A549 (cell line): ENCODE data around the gene TYRP1. TPM values are rescaled to one million over a fixed set of nuclear protein-coding genes. Genes with fewer than 3 reads are reported as not detected.

Experiments
- ATAC-seq, 2 experiments: fragments of 200-7000 bp in 1 of 2; fragments of >200 bp in 1 of 2; cut with Nextera tagmentation in 1 of 2; cut with Tn5 transposase in 1 of 2; 3 replicates each; pipeline versions ENCODE4 v1.8.0 to v1.9.1; 2018 to 2020; ENCODE audit warnings: mild to moderate bottlenecking in 1 of 2, moderate library complexity in 1 of 2
- CTCF ChIA-PET: fragments of 300-600 bp; sonication (Branson Sonifier 250); formaldehyde crosslinking; extraction: SDS; loops from one replicate; lab custom pipeline; 2021; ENCODE audit warnings: antibody characterized with exemption, inconsistent platforms; lab: Yijun Ruan, JAX
- POLR2A ChIA-PET: fragments of 350-600 bp; formaldehyde crosslinking; extraction: SDS; loops from one replicate; lab custom pipeline; 2021; ENCODE audit warnings: antibody characterized with exemption, inconsistent platforms; lab: Yijun Ruan, JAX
- DNase-seq, 2 experiments: peaks; one replicate each; pipeline versions ENCODE4 v3.0.0 to v3.0.0-alpha.2; 2011 to 2016; ENCODE audit warnings: low read depth in 1 of 2, low spot score in 1 of 2
- FAIRE-seq: peaks from 2 replicates; lab custom pipeline; 2011; peaks lifted over from hg19 to GRCh38; lab: Jason Lieb, UNC
- H3K27ac ChIP-seq, 2 experiments: fragments of >200 bp; sonication (Bioruptor Twin); formaldehyde crosslinking; 3 replicates each; pipeline ENCODE4 v1.5.1; 2016 to 2017
- H3K4me1 ChIP-seq: fragments of >200 bp; sonication (Bioruptor Twin); formaldehyde crosslinking; 3 replicates; pipeline ENCODE4 v1.6.1; 2016
- H3K4me2 ChIP-seq: fragments of >200 bp; sonication (Bioruptor Twin); formaldehyde crosslinking; 3 replicates; pipeline ENCODE4 v1.6.1; 2016
- H3K4me3 ChIP-seq: fragments of >200 bp; sonication (Bioruptor Twin); formaldehyde crosslinking; 3 replicates; pipeline ENCODE4 v1.5.1; 2016
- H3K9me3 ChIP-seq: fragments of >200 bp; sonication (Bioruptor Twin); formaldehyde crosslinking; 3 replicates; pipeline ENCODE4 v1.6.1; 2016
- CEBPB ChIP-seq, 2 experiments: fragments of >200 bp in 1 of 2; sonication (Bioruptor Twin) in 1 of 2; formaldehyde crosslinking in 1 of 2; IDR thresholded peaks; 2 replicates each; pipeline ENCODE4 v1.6.1; 2012 to 2016
- E2F6 ChIP-seq: IDR thresholded peaks from 2 replicates; pipeline ENCODE4 v1.6.1; 2012; ENCODE audit warnings: low read depth, borderline replicate concordance
- ESRRA ChIP-seq: fragments of 150-350 bp; IDR thresholded peaks from 2 replicates; pipeline ENCODE4 v1.6.1; 2014; ENCODE audit warnings: mild to moderate bottlenecking, low read length, borderline replicate concordance
- FOSL2 ChIP-seq, 2 experiments: fragments of 450-650 bp in 1 of 2; fragments of >200 bp in 1 of 2; sonication (Bioruptor Twin) in 1 of 2; formaldehyde crosslinking; IDR thresholded peaks; 2 replicates each; pipeline versions ENCODE4 v1.5.0 to v1.6.1; 2016 to 2020; ENCODE audit warnings: mild to moderate bottlenecking in 1 of 2, moderate library complexity in 1 of 2
- FOXS1 ChIP-seq: fragments of 250-450 bp; sonication (Bioruptor Pico); IDR thresholded peaks from 2 replicates; pipeline ENCODE4 v1.5.0; 2020; ENCODE audit warnings: mild to moderate bottlenecking, moderate library complexity
- GATA3 ChIP-seq: IDR thresholded peaks from 2 replicates; pipeline ENCODE4 v1.6.1; 2012; ENCODE audit warnings: borderline replicate concordance
- HES2 ChIP-seq: fragments of >200 bp; sonication (Bioruptor Twin); formaldehyde crosslinking; IDR thresholded peaks from 2 replicates; pipeline ENCODE4 v1.6.1; 2016
- HEYL ChIP-seq: fragments of 250-450 bp; sonication (Bioruptor Pico); IDR thresholded peaks from 2 replicates; pipeline ENCODE4 v1.8.0; 2021; ENCODE audit warnings: mild to moderate bottlenecking, moderate library complexity
- HOXA7 ChIP-seq: fragments of 250-450 bp; sonication (Bioruptor Pico); IDR thresholded peaks from 2 replicates; pipeline ENCODE4 v1.5.0; 2020; ENCODE audit warnings: mild to moderate bottlenecking, moderate library complexity
- MAFK ChIP-seq: fragments of 450-650 bp; IDR thresholded peaks from 2 replicates; pipeline ENCODE4 v1.6.1; 2014; ENCODE audit not compliant: partially characterized antibody
- NFE2L2 ChIP-seq: fragments of 150-350 bp; conservative IDR thresholded peaks from 2 replicates; pipeline ENCODE4 v1.6.1; 2014; ENCODE audit warnings: low read length
- POLR2A ChIP-seq: IDR thresholded peaks from 2 replicates; pipeline ENCODE4 v1.6.1; 2012; ENCODE audit warnings: mild to moderate bottlenecking, low read length
- RAD21 ChIP-seq, 2 experiments: fragments of >200 bp in 1 of 2; sonication (Bioruptor Twin) in 1 of 2; formaldehyde crosslinking in 1 of 2; IDR thresholded peaks in 1 of 2; conservative IDR thresholded peaks in 1 of 2; 2 replicates in 1 of 2; 3 replicates in 1 of 2; pipeline ENCODE4 v1.6.1; 2012 to 2018; ENCODE audit warnings: inconsistent platforms in 1 of 2
- RFX5 ChIP-seq: fragments of 450-650 bp; IDR thresholded peaks from 2 replicates; pipeline ENCODE4 v1.7.1; 2014; ENCODE audit warnings: antibody characterized with exemption, mild to moderate bottlenecking, moderate library complexity
- SMC3 ChIP-seq: fragments of >200 bp; sonication (Bioruptor Twin); formaldehyde crosslinking; IDR thresholded peaks from 3 replicates; pipeline ENCODE4 v1.6.1; 2018; ENCODE audit warnings: inconsistent platforms
- TFCP2L1 ChIP-seq: fragments of 250-450 bp; sonication (Bioruptor Pico); IDR thresholded peaks from 2 replicates; pipeline ENCODE4 v1.5.0; 2021; ENCODE audit warnings: mild to moderate bottlenecking
- ZNF302 ChIP-seq: fragments of 250-450 bp; sonication (Bioruptor Pico); IDR thresholded peaks from 2 replicates; pipeline ENCODE4 v1.9.0; 2021; ENCODE audit warnings: inconsistent platforms, mild to moderate bottlenecking, moderate library complexity
- WGBS: methylation state at CpG from one replicate; pipeline ENCODE4 v1.1.6; 2017; ENCODE audit errors: missing lambda C conversion rate; 5-methylcytosine and 5-hydroxymethylcytosine counted together
- polyA plus RNA-seq, 4 experiments: library from polyadenylated mRNA; depleted of rRNA in 3 of 4; stranded (reverse); fragments of >200 nt; fragmentation: RNase III in 1 of 4; extraction: RNeasy Plus Mini Kit Qiagen cat#74134 plus additional on column Dnase treatment in 1 of 4; gene quantifications; 2 replicates in 3 of 4; 3 replicates in 1 of 4; pipeline ENCODE4 v1.2.3, GENCODE V29; 2011 to 2017
- TF ChIP-seq, protein P1 (sequence below): fragments of >200 bp; sonication (Bioruptor Twin); formaldehyde crosslinking; IDR thresholded peaks from 3 replicates; pipeline ENCODE4 v1.5.1; 2016
- TF ChIP-seq, protein P2 (sequence below): fragments of 250-450 bp; sonication (Bioruptor Pico); IDR thresholded peaks from 2 replicates; pipeline ENCODE4 v1.5.0; 2021; ENCODE audit warnings: mild to moderate bottlenecking, moderate library complexity, borderline replicate concordance
- TF ChIP-seq, protein P3 (sequence below): fragments of 150-350 bp; IDR thresholded peaks from 2 replicates; pipeline ENCODE4 v1.6.1; 2014; ENCODE audit warnings: low read depth, mild to moderate bottlenecking, low read length

Gene TYRP1
- polyA plus RNA-seq, 2 of the 4 experiments (the other 2 are of a cell fraction), result 0.12 TPM

DNA sequence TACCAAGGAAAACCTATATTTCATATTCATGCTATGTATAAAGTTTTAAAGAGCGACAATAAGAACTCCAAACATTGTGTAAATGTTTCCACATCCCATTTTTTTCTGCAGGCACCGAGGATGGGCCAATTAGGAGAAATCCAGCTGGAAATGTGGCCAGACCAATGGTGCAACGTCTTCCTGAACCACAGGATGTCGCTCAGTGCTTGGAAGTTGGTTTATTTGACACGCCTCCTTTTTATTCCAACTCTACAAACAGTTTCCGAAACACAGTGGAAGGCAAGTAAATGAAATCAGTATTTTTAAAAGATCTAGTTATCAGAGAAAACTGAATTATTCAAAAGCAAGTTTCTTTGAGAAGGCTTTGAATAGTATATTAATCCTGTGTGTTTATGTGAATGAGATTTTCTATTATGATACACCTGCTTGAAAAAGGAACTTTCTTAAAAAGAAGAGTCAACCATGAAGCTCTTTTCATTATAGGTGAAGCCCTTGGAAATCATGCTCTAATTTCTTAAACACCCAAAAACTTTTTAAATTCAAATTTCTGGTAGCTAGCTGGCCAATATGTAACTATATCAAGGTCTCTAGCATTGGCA is 9.1 kb downstream of the TYRP1 start:
- H3K27ac ChIP-seq, result no peak overlapping the region
- H3K4me1 ChIP-seq, result peaks cover 8% of the 10 kb centered on the region; the same call in 1 of the 3 replicates
- CTCF ChIA-PET, result interaction anchor here (0.5 to 3.1 kb wide), 24 partner anchors 9 to 1959 kb away, joined by 3 to 18 read pairs (median 3); partner anchors contain the start of gene TYRP1
- FAIRE-seq (peak; percentile 46), DNase-seq (peak; percentile 8 to 72), ATAC-seq (peak; percentile 91 to 95)
- peak overlapping the region; percentile 70 for H3K4me2 ChIP-seq
- no peak overlapping the region for H3K4me3 ChIP-seq
- POLR2A ChIA-PET, result no interaction called here
- peak; percentile 72 for TF ChIP-seq SMC3
- no peak for TF ChIP-seq E2F6
- TF ChIP-seq, protein P1, sequence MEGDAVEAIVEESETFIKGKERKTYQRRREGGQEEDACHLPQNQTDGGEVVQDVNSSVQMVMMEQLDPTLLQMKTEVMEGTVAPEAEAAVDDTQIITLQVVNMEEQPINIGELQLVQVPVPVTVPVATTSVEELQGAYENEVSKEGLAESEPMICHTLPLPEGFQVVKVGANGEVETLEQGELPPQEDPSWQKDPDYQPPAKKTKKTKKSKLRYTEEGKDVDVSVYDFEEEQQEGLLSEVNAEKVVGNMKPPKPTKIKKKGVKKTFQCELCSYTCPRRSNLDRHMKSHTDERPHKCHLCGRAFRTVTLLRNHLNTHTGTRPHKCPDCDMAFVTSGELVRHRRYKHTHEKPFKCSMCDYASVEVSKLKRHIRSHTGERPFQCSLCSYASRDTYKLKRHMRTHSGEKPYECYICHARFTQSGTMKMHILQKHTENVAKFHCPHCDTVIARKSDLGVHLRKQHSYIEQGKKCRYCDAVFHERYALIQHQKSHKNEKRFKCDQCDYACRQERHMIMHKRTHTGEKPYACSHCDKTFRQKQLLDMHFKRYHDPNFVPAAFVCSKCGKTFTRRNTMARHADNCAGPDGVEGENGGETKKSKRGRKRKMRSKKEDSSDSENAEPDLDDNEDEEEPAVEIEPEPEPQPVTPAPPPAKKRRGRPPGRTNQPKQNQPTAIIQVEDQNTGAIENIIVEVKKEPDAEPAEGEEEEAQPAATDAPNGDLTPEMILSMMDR, result peak; percentile 84
- peak; percentile 81 to 86 for TF ChIP-seq RAD21 (conservative IDR thresholded peaks at IDR 0.05 in 1 of 2, IDR thresholded peaks at IDR 0.05 in 1 of 2)
- WGBS, result 2% methylated on average over 6 of the region's 6 CpGs
- no peaks in the 10 kb centered on the region for H3K9me3 ChIP-seq

- 7% methylated on average over 1 of the region's 1 CpG for WGBS
Measured at GRCh38 chr9:12703996-12704395, 10.8 kb downstream of the TYRP1 start.

More at GRCh38 chr9:12703996-12704395, 10.8 kb downstream of the TYRP1 start:
- no peak for ATAC-seq
- ChIA-PET CTCF (interaction anchor here (0.8 to 2.8 kb wide), 3 partner anchors 275 to 721 kb away, joined by 3 to 9 read pairs (median 3); no protein-coding TSS in a partner anchor), POLR2A (no interaction called here)
- H3K4me3 ChIP-seq, result no peak overlapping the region
- H3K9me3 ChIP-seq, result no peaks in the 10 kb centered on the region
- peaks cover 13% of the 10 kb centered on the region; the same call in 1 of the 3 replicates for H3K4me1 ChIP-seq
- no peak overlapping the region for H3K4me2 ChIP-seq
- no peak for FAIRE-seq
- H3K27ac ChIP-seq, result no peak overlapping the region
- TF ChIP-seq HOXA7 (CRISPR knock-in tag) (no peak), FOSL2 (IDR thresholded peaks at IDR 0.05) (no peak), FOSL2 (CRISPR knock-in tag; IDR thresholded peaks at IDR 0.05) (no peak), NFE2L2 (no peak), TFCP2L1 (CRISPR knock-in tag) (no peak), CEBPB (IDR thresholded peaks at IDR 0.05) (no peak), GATA3 (no peak), ESRRA (no peak), MAFK (no peak), HEYL (no peak), POLR2A (no peak), ZNF302 (CRISPR knock-in tag) (no peak), SMC3 (no peak), HES2 (no peak), RFX5 (no peak), E2F6 (no peak), FOXS1 (CRISPR knock-in tag) (no peak)
- TF ChIP-seq, protein P2, sequence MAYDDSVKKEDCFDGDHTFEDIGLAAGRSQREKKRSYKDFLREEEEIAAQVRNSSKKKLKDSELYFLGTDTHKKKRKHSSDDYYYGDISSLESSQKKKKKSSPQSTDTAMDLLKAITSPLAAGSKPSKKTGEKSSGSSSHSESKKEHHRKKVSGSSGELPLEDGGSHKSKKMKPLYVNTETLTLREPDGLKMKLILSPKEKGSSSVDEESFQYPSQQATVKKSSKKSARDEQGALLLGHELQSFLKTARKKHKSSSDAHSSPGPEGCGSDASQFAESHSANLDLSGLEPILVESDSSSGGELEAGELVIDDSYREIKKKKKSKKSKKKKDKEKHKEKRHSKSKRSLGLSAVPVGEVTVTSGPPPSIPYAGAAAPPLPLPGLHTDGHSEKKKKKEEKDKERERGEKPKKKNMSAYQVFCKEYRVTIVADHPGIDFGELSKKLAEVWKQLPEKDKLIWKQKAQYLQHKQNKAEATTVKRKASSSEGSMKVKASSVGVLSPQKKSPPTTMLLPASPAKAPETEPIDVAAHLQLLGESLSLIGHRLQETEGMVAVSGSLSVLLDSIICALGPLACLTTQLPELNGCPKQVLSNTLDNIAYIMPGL (CRISPR knock-in tag), result no peak
- TF ChIP-seq, protein P3, sequence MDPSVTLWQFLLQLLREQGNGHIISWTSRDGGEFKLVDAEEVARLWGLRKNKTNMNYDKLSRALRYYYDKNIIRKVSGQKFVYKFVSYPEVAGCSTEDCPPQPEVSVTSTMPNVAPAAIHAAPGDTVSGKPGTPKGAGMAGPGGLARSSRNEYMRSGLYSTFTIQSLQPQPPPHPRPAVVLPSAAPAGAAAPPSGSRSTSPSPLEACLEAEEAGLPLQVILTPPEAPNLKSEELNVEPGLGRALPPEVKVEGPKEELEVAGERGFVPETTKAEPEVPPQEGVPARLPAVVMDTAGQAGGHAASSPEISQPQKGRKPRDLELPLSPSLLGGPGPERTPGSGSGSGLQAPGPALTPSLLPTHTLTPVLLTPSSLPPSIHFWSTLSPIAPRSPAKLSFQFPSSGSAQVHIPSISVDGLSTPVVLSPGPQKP, result no peak
- TF ChIP-seq, protein P1, result no peak
- no peak for DNase-seq
